Right lobe of liver (tissue), 6 donors: ENCODE data around the gene NCSTN. TPM values are rescaled to one million over a fixed set of nuclear protein-coding genes. Genes with fewer than 3 reads are reported as not detected.

Source experiments
- ATAC-seq, 4 donors: fragments of 200-7000 bp; cut with Tn5 transposase; one replicate each; pipeline ENCODE4 v1.9.1; 2020; ENCODE audit warnings: mild to moderate bottlenecking in 4 of 4, moderate library complexity in 4 of 4
- DNase-seq, 3 donors: peaks; one replicate each; pipeline ENCODE4 v3.0.0-alpha.2; 2020
- H3K27ac ChIP-seq, 3 donors: fragments of 200-600 bp; one replicate each; pipeline ENCODE4 v1.8.0; 2022
- H3K27me3 ChIP-seq, 2 donors: fragments of 200-600 bp; one replicate each; pipeline ENCODE4 v1.8.0; 2022
- H3K36me3 ChIP-seq, 4 donors: fragments of 200-600 bp; sonication (generic) in 1 of 4; one replicate each; pipeline versions ENCODE4 v1.5.1 to v1.8.0; 2017 to 2022; ENCODE audit warnings: control low read depth in 1 of 4
- H3K4me1 ChIP-seq, 4 donors: fragments of 200-600 bp; sonication (generic) in 1 of 4; one replicate each; pipeline versions ENCODE4 v1.5.1 to v1.8.0; 2017 to 2022; ENCODE audit warnings: control low read depth in 1 of 4
- H3K4me3 ChIP-seq, 3 donors: fragments of 200-600 bp; one replicate each; pipeline ENCODE4 v1.8.0; 2022
- H3K9me3 ChIP-seq, 4 donors: fragments of 200-600 bp; sonication (generic) in 1 of 4; one replicate each; pipeline versions ENCODE4 v1.5.1 to v1.8.0; 2017 to 2022; ENCODE audit warnings: control low read depth in 1 of 4
- POLR2A ChIP-seq: fragments of 450-650 bp; IDR thresholded peaks from one replicate; pipeline ENCODE4 v1.6.1; 2017; ENCODE audit warnings: antibody characterized with exemption, mild to moderate bottlenecking
- WGBS: methylation state at CpG from one replicate; pipeline ENCODE4 v1.1.6; 2018; ENCODE audit warnings: low coverage, low lambda C conversion rate; ENCODE audit not compliant: insufficient coverage; ENCODE audit errors: missing lambda C conversion rate; 5-methylcytosine and 5-hydroxymethylcytosine counted together
- intact Hi-C, 2 donors: fragments of 100-400 bp; cut with DNase I; formaldehyde crosslinking; loops; one replicate each; pipeline versions ENCODE4 v1.11.2 to v1.14.1; 2022
- total RNA-seq, 6 experiments: library from RNA; depleted of rRNA in 2 of 6; stranded (reverse); fragments of >200 nt in 2 of 6; fragmentation: NEBNext Ultra II Directional in 3 of 6; extraction: Animal tissue kit (Norgen Biotek cat#: 25700) in 3 of 6; gene quantifications; one replicate each; pipeline versions ENCODE4 v1.1.0 to v1.2.4, GENCODE V29; 2016 to 2023
- TF ChIP-seq, protein P1 (sequence below), 4 donors: fragments of 200-600 bp in 3 of 4; fragments of 450-650 bp in 1 of 4; IDR thresholded peaks; one replicate each; pipeline versions ENCODE4 v1.5.1 to v1.8.0; 2016 to 2022; ENCODE audit warnings: antibody characterized with exemption in 4 of 4, mild to moderate bottlenecking in 2 of 4
- donor health status: DM: no; HTN: yes; CAD: no.
- donor health status: DM: no; HTN: no; CAD: no.
- donor health status: DM: no; HTN: no; CAD: no.
- donor health status: DM: no; HTN: yes; CAD: no.
- donor health status: DM: no; HTN: yes; CAD: no.

Gene NCSTN
- total RNA-seq, 6 experiments from 2014 or later = 31.1 to 45.7 (median 39.0) TPM

DNA sequence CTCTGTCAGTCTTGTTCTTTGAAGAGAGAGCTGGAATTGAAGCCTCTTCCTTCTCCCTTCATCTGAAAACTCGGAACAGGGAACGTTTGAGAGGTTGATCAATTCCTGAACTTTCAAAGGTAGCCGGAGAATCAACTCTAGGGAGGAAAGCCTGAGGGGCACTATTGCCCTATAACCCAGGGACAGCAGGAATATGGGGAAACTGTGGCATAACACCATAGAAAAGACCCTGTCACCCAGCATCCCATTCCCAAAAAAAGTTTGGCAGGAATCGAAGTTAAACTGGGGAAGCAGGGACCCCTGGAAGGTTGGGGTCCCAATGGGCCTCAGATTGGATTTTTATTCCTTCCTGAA, 18.6 kb downstream of the NCSTN start:
- DNase-seq = no peak
- WGBS = 42% methylated on average over 3 of the region's 4 CpGs
- no peak overlapping the region for H3K4me3 ChIP-seq
- TF ChIP-seq POLR2A = no peak
- TF ChIP-seq, protein P1, sequence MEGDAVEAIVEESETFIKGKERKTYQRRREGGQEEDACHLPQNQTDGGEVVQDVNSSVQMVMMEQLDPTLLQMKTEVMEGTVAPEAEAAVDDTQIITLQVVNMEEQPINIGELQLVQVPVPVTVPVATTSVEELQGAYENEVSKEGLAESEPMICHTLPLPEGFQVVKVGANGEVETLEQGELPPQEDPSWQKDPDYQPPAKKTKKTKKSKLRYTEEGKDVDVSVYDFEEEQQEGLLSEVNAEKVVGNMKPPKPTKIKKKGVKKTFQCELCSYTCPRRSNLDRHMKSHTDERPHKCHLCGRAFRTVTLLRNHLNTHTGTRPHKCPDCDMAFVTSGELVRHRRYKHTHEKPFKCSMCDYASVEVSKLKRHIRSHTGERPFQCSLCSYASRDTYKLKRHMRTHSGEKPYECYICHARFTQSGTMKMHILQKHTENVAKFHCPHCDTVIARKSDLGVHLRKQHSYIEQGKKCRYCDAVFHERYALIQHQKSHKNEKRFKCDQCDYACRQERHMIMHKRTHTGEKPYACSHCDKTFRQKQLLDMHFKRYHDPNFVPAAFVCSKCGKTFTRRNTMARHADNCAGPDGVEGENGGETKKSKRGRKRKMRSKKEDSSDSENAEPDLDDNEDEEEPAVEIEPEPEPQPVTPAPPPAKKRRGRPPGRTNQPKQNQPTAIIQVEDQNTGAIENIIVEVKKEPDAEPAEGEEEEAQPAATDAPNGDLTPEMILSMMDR (IDR thresholded peaks at IDR 0.05) = no peak
- no peak for ATAC-seq
- H3K27ac ChIP-seq = no peak overlapping the region
- no peaks in the 10 kb centered on the region for H3K9me3 ChIP-seq
- intact Hi-C loops = loop anchor here in 1 of 2 donors (10.0 kb wide), 1 partner anchor 167 kb away; the partner anchor contains the start of gene CASQ1
- no peaks in the 10 kb centered on the region for H3K4me1 ChIP-seq
- H3K36me3 ChIP-seq = peaks cover 0 to 18% (median 7%) of the 10 kb centered on the region in 4 donors
- H3K27me3 ChIP-seq = no peaks in the 10 kb centered on the region

DNA sequence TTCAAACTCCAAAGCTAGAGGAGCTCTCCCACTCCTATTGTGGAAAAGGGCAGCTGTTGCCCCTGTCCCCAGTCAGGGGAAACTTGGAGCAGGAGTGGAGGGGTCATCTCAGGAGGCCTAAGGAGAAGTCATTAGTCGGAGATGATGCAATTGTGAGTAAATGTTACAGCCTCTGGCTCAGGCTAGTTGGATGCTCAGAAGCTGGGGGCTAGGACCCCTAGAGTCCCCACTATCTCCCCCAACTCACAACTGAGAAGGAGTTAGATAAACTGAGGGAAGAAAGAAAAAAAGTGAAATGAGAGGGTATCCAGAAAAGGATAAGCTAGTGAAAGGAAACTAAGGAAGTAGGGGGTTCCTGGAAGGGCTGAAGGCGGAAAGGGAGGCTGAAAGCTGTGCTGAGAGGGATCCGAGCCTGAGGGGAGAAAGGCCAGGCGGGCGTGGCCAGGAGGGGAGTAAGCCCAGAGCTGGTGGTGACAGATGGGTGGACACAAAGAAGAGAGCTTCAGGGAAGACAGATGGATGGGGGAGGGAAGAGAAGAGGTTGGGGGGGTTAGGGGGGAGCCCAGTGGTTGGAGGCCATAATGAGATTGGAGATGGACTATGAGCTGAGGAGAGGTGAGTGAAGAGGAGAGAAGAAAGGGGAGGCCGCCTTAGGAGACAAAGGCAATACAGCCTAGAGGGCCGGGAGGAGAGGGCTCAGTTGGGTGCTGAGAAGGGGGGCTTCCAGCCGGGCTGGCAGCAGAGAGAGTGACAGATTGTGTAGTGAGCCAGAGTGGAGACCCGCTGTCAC, 19.2 kb downstream of the NCSTN start:
- H3K9me3 ChIP-seq = no peaks in the 10 kb centered on the region
- H3K4me1 ChIP-seq = no peaks in the 10 kb centered on the region
- TF ChIP-seq, protein P1 (IDR thresholded peaks at IDR 0.05) = no peak
- no peak for TF ChIP-seq POLR2A
- H3K27me3 ChIP-seq = no peaks in the 10 kb centered on the region
- H3K36me3 ChIP-seq = peaks cover 0 to 12% (median 6%) of the 10 kb centered on the region in 4 donors
- intact Hi-C loops = loop anchor here in 1 of 2 donors (10.0 kb wide), 1 partner anchor 168 kb away; the partner anchor contains the start of gene CASQ1
- 76% methylated on average over 8 of the region's 9 CpGs for WGBS
- no peak overlapping the region for H3K4me3 ChIP-seq
- DNase-seq (no peak), ATAC-seq (no peak)
- H3K27ac ChIP-seq = no peak overlapping the region

DNA sequence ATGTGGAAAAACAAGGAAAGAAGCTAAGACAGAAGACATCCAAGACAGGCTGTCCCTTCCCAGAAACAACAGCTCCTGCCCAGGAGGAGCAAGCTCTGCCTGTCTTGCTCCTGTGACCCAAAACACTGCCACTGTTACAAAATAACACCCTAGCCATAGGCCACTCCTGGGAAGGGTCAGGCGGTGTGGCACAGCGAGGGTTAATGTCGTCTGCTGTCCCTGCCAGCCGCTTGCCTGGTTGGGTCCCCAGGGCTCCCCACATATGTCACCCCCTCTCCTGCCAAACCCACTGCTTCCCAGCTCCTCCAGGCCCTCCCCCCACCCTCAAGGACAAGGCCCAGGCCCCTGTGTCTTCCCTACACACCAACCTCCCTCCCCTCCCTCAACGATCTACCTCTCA, 19.8 kb downstream of the NCSTN start:
- H3K27ac ChIP-seq = no peak overlapping the region
- H3K36me3 ChIP-seq = peaks cover 0 to 7% (median 2%) of the 10 kb centered on the region in 4 donors
- H3K4me3 ChIP-seq = no peak overlapping the region
- 39% methylated on average over 2 of the region's 5 CpGs for WGBS
- H3K27me3 ChIP-seq = no peaks in the 10 kb centered on the region
- TF ChIP-seq POLR2A = no peak
- TF ChIP-seq, protein P1 (IDR thresholded peaks at IDR 0.05) = no peak
- H3K9me3 ChIP-seq = no peaks in the 10 kb centered on the region
- DNase-seq (no peak), ATAC-seq (no peak)
- no peaks in the 10 kb centered on the region for H3K4me1 ChIP-seq
- intact Hi-C loops = loop anchor here in 1 of 2 donors (10.0 kb wide), 1 partner anchor 168 kb away; the partner anchor contains the start of gene CASQ1

DNA sequence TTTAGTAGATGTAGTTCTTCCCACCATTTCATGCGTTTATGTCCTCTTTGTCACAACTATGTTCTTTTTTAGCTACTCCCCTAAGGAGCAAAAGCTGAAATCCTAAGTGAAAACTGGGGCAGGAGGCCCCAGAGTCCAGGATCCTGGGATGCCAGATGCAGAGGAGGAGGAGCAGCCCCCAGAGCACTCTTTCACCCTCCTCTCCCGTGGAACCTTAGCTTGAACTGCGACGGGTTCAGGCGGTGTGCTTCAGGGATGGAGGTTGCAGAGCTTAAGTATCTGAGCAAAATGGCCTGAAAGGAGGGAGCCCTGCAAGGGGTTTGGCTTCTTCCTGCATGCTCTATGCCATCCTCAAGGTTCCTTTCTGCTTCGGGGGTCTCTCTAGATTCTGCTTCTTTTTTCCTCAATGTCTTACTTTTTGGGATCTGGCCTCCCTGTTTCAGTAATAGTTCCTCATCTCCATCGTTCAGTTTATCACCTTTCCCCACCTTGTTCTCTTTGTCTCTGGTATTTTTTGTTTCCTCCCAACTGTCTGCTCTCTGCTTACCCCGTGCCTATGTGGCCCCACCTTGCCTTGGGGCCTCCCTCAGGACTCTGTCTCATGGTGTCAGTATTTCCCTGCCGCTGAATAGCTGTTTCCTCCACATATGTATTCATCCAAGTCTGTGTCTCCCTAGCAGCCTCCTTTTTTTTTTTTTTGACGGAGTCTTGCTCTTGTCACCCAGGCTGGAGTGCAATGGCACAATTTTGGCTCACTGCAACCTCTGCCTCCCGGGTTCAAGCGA, 21.0 kb downstream of the NCSTN start:
- H3K27ac ChIP-seq = no peak overlapping the region
- intact Hi-C loops = loop anchor here in 1 of 2 donors (10.0 kb wide), 1 partner anchor 169 kb away; the partner anchor contains the start of gene CASQ1
- ATAC-seq (no peak), DNase-seq (no peak)
- H3K9me3 ChIP-seq = no peaks in the 10 kb centered on the region
- peaks cover 0 to 4% (median 0%) of the 10 kb centered on the region in 4 donors for H3K36me3 ChIP-seq
- no peaks in the 10 kb centered on the region for H3K4me1 ChIP-seq
- TF ChIP-seq, protein P1 (IDR thresholded peaks at IDR 0.05) = no peak
- TF ChIP-seq POLR2A = no peak
- H3K4me3 ChIP-seq = no peak overlapping the region
- 56% methylated on average over 6 of the region's 12 CpGs for WGBS
- no peaks in the 10 kb centered on the region for H3K27me3 ChIP-seq
